ACC112 (cell line): Measurements from ENCODE around the gene WNT3.
A peak's percentile ranks its signal among the peaks of the same experiment; 100 is the strongest.

Experiments
- H2AFZ ChIP-seq: fragments of 200-600 bp; sonication (generic); one replicate; pipeline ENCODE4 v1.6.0; 2017; ENCODE audit warnings: antibody characterized with exemption, low read length; ENCODE audit not compliant: unreplicated experiment
- H3K27ac ChIP-seq: fragments of 200-600 bp; sonication (generic); 2 replicates; pipeline ENCODE4 v1.5.1; 2014; ENCODE audit warnings: low read depth, mild to moderate bottlenecking, antibody characterized with exemption, low read length, moderate library complexity
- H3K27me3 ChIP-seq: fragments of 200-600 bp; sonication (generic); 2 replicates; pipeline ENCODE4 v1.6.1; 2014; ENCODE audit warnings: mild to moderate bottlenecking, antibody characterized with exemption, low read length, moderate library complexity, mixed read lengths; ENCODE audit not compliant: insufficient read depth
- H3K36me3 ChIP-seq: fragments of 200-600 bp; sonication (generic); 2 replicates; pipeline ENCODE4 v1.6.1; 2016; ENCODE audit warnings: mild to moderate bottlenecking, antibody characterized with exemption, low read length, moderate library complexity, mixed read lengths; ENCODE audit not compliant: insufficient read depth
- H3K4me1 ChIP-seq: fragments of 200-600 bp; sonication (generic); one replicate; pipeline ENCODE4 v1.6.1; 2016; ENCODE audit warnings: low read length, mixed read lengths; ENCODE audit not compliant: insufficient read depth, unreplicated experiment, control insufficient read depth
- H3K4me3 ChIP-seq: fragments of 200-600 bp; sonication (generic); 2 replicates; pipeline ENCODE4 v1.5.1; 2014; ENCODE audit warnings: mild to moderate bottlenecking, low read depth, low read length
- H3K79me2 ChIP-seq: fragments of 200-600 bp; sonication (generic); one replicate; pipeline ENCODE4 v1.6.0; 2016; ENCODE audit warnings: low read length; ENCODE audit not compliant: control insufficient read depth, unreplicated experiment, insufficient read depth

Gene WNT3

DNA sequence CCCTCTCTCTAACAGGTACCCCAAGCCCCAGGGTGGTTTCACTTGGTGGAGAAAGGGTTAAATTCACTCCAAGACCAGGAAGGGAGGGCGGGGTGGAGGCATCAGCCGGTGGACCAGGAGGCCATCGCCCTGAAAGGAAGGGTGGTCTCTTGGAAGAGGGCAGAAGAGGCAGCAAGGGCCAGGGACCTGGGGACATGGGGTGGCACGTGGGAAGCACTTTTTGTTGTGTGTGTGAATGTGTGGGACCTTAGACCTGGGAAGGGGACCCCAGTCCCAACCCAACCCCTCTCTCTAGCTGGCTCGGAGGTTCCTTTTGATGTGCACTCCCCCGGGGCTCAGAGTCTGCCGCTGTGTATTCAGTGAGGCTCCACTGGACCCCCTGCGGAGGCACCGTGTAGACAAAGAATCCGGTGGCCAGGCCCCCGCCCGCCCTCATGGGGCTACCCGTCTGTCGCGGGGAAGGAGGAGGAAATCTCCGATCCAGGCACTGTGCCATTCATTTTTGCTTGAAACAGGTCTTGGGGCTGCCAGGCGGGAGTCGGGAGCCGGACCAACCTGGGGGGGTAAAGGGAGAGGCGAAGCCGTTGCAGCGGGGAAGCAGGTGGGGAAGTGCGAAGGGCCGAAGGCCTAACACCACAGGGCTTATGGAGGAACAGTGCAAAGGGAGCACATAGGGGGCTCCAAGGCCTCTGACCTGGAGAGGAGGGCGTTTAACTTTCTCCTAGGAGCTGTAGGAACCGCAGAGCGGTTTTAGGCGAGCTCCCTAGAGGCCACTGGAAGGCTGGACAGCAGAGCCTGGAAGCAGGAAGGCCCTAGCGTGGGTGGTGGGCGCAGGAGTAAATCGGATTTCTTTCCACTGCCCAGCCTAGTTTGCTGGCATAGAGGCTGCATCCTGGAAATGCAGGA is 3.2 kb upstream of the WNT3 start:
- Histone ChIP-seq H3K36me3 (no peaks in the 10 kb centered on the region), H3K27me3 (peaks cover 59% of the 10 kb centered on the region), H3K4me1 (no peaks in the 10 kb centered on the region), H3K4me3 (no peak overlapping the region), H3K27ac (no peak overlapping the region), H3K79me2 (no peaks in the 10 kb centered on the region), H2AFZ (no peak overlapping the region)

DNA sequence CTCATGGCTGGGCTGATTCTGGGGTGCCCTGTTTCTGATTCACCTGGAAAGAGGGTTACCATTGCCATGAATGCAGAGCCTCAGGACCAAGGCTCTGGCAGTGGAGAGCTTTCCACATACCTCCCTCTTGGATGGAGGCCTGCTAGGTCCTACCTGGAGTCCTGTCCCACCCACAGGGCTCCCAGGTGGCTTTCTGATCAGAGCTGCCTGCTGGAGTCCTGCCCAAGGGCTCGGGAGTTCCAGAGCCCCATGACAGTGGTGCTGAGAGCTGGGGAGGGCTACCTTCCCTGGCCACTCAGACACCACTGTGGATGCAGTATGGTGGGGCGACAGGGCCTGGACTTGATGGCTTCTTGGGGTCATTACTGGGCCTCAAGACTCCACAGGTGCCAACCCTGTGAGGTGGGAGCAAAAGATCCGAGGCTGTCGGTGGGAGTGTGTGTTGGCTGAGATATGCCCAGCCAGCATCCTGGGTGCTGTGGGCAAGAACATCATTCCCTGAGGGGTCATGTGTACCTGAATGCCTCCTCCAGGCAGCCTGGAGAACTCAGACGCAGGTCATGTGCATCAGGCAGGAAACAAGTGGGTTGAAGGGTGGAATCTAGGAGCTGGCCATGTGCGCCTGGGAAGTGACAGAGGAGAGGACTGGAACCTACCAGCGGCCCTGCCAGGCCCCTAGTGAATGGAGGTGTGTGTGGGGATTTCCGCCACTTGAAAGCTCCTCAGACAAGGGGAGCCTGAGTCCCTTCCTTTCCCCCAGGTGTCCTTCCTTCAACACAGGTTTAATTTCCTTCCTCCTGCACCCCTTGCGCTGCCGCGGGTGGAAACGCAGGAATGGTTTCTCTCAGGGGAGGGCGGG is 2.3 kb upstream of the WNT3 start:
- H3K27me3 ChIP-seq = peaks cover 66% of the 10 kb centered on the region
- H3K27ac ChIP-seq = no peak overlapping the region
- no peak overlapping the region for H3K4me3 ChIP-seq
- H3K4me1 ChIP-seq = no peaks in the 10 kb centered on the region
- no peak overlapping the region for H2AFZ ChIP-seq
- H3K79me2 ChIP-seq = no peaks in the 10 kb centered on the region
- no peaks in the 10 kb centered on the region for H3K36me3 ChIP-seq

- no peak overlapping the region for H3K4me3 ChIP-seq
- H2AFZ ChIP-seq = no peak overlapping the region
- H3K36me3 ChIP-seq = no peaks in the 10 kb centered on the region
- H3K27me3 ChIP-seq = peaks cover 66% of the 10 kb centered on the region
- H3K27ac ChIP-seq = no peak overlapping the region
- no peaks in the 10 kb centered on the region for H3K79me2 ChIP-seq
- H3K4me1 ChIP-seq = no peaks in the 10 kb centered on the region
These were observed 1.4 kb upstream of the WNT3 start for GRCh38 chr17:46819906-46820351.

- Histone ChIP-seq H2AFZ (peak overlapping the region; percentile 21), H3K36me3 (no peaks in the 10 kb centered on the region), H3K27ac (no peak overlapping the region), H3K4me1 (no peaks in the 10 kb centered on the region), H3K27me3 (peaks cover 66% of the 10 kb centered on the region), H3K4me3 (peak overlapping the region; percentile 56), H3K79me2 (no peaks in the 10 kb centered on the region)
These were observed 702 bp upstream of the WNT3 start for GRCh38 chr17:46818929-46819859.

- no peak overlapping the region for H2AFZ ChIP-seq
- H3K4me3 ChIP-seq = no peak overlapping the region
- no peaks in the 10 kb centered on the region for H3K36me3 ChIP-seq
- no peaks in the 10 kb centered on the region for H3K4me1 ChIP-seq
- H3K79me2 ChIP-seq = no peaks in the 10 kb centered on the region
- peaks cover 68% of the 10 kb centered on the region for H3K27me3 ChIP-seq
- H3K27ac ChIP-seq = no peak overlapping the region
These were observed 637 bp downstream of the WNT3 start for GRCh38 chr17:46817901-46818209.

DNA sequence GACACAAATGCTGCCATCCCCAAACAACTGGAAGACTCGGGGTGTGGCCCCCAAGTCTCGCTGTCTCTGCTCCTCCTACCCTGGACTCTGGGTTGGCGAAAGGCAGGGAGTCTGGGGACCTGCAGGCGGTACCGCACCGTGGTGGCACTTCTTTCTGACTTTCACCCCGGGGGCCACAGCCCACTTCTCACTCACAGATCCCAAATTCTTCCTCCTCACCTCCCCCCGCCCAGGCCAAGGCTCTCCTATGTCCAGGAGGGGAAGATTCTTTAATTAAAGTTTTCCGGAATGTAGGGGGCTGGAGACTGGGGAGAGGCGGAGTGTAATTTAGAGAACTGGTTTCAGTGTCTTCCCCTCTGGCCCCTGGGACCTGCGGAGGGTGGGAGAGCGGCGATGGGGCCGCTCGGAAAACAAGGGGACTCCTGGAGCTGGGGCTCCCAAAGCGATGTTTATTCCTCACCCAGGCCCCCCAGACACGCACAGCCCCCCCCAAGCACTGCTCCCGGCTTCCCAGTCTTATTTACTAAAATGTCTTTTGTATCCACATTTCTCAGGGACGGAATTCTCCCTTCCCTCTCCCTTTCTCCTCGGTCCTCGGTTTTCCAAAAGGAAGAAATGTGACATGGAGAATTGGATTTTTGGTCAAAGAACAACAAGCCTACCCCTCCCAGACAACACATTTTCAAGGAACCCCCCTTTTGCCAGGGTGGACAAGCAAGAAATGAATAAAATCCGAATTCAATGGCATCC is 1.2 kb downstream of the WNT3 start:
- H3K27ac ChIP-seq = no peak overlapping the region
- no peak overlapping the region for H2AFZ ChIP-seq
- H3K4me1 ChIP-seq = no peaks in the 10 kb centered on the region
- H3K27me3 ChIP-seq = peaks cover 65% of the 10 kb centered on the region
- no peaks in the 10 kb centered on the region for H3K79me2 ChIP-seq
- H3K36me3 ChIP-seq = no peaks in the 10 kb centered on the region
- H3K4me3 ChIP-seq = no peak overlapping the region

- Histone ChIP-seq H3K4me3 (no peak overlapping the region), H3K4me1 (no peaks in the 10 kb centered on the region), H3K27me3 (peaks cover 49% of the 10 kb centered on the region), H2AFZ (no peak overlapping the region), H3K36me3 (no peaks in the 10 kb centered on the region), H3K79me2 (no peaks in the 10 kb centered on the region), H3K27ac (no peak overlapping the region)
These were observed 2.8 kb downstream of the WNT3 start for GRCh38 chr17:46815474-46816353.

DNA sequence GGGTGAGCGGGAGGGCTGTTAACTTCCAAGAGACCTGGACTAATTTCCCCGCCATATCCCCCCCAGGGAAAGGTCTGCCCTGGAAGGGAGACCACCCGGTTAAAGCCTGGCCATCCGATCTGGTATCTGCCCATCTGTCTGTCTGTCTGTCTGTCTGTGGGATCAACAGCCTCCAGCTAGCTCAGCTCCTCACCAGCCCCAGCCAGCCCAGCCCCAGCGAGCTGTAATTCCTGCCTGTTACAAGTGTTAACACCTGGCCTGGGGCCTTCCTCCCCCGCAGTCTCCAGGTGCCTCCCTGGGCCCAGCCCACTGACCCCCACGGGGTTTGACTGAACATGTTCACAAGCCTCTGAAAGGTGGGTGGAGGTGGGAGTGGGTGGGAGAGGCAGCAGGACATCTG is 4.0 kb downstream of the WNT3 start:
- H3K79me2 ChIP-seq = no peaks in the 10 kb centered on the region
- no peak overlapping the region for H3K4me3 ChIP-seq
- peaks cover 36% of the 10 kb centered on the region for H3K27me3 ChIP-seq
- no peaks in the 10 kb centered on the region for H3K4me1 ChIP-seq
- H3K36me3 ChIP-seq = no peaks in the 10 kb centered on the region
- H2AFZ ChIP-seq = no peak overlapping the region
- no peak overlapping the region for H3K27ac ChIP-seq

- H3K27ac ChIP-seq = no peak overlapping the region
- H3K4me1 ChIP-seq = no peaks in the 10 kb centered on the region
- no peak overlapping the region for H3K4me3 ChIP-seq
- H3K36me3 ChIP-seq = no peaks in the 10 kb centered on the region
- H2AFZ ChIP-seq = no peak overlapping the region
- peaks cover 31% of the 10 kb centered on the region for H3K27me3 ChIP-seq
- H3K79me2 ChIP-seq = no peaks in the 10 kb centered on the region
These were observed 4.6 kb downstream of the WNT3 start for GRCh38 chr17:46813920-46814319.
